Thyroid gland (tissue), 4 donors: Measurements from ENCODE around the gene DMC1.

Experiments
- CTCF ChIP-seq, 6 experiments: fragments of 200-600 bp in 3 of 6; fragments of 450-650 bp in 3 of 6; sonication (generic) in 3 of 6; IDR thresholded peaks; one replicate each; pipeline ENCODE4 v1.5.1; 2016 to 2019; ENCODE audit warnings: antibody characterized with exemption in 6 of 6, mild to moderate bottlenecking in 2 of 6, inconsistent platforms in 1 of 6, moderate library complexity in 1 of 6
- POLR2A ChIP-seq, 2 donors: fragments of 450-650 bp; IDR thresholded peaks; one replicate each; pipeline ENCODE4 v1.6.1; 2017; ENCODE audit warnings: antibody characterized with exemption in 2 of 2, mild to moderate bottlenecking in 2 of 2, moderate library complexity in 1 of 2

GRCh38 chr22:38494939-38495338 is 75.0 kb downstream of the DMC1 start:
- TF ChIP-seq CTCF (IDR thresholded peaks at IDR 0.05) (no peak), POLR2A (IDR thresholded peaks at IDR 0.05) (no peak)
